HepG2 (cell line): ENCODE data around the gene FANK1. TPM values are rescaled to one million over a fixed set of nuclear protein-coding genes. Genes with fewer than 3 reads are reported as not detected.

ENCODE experiments used
- ATF7-NPFF ChIP-seq: sonication (generic); formaldehyde crosslinking; IDR thresholded peaks from 2 replicates; pipeline ENCODE4 v1.8.1; 2023; ENCODE audit warnings: mild to moderate bottlenecking, low read depth, missing genetic modification reagents, moderate library complexity
- HOXA5 ChIP-seq: sonication (generic); formaldehyde crosslinking; IDR thresholded peaks from 2 replicates; pipeline ENCODE4 v1.4.0; 2020; ENCODE audit warnings: missing genetic modification reagents
- PCBP2 ChIP-seq: fragments of 200-400 bp; formaldehyde crosslinking; optimal IDR thresholded peaks from 2 replicates; pipeline ENCODE3; 2018; ENCODE audit warnings: low read length, low read depth; ENCODE audit not compliant: poor library complexity, severe bottlenecking
- SNAI1 ChIP-seq: sonication (generic); formaldehyde crosslinking; IDR thresholded peaks from 2 replicates; pipeline ENCODE4 v1.5.0; 2020; ENCODE audit warnings: mild to moderate bottlenecking, missing genetic modification reagents, borderline replicate concordance
- THAP11 ChIP-seq: IDR thresholded peaks from 2 replicates; pipeline ENCODE4 v1.6.1; 2016; ENCODE audit warnings: missing biosample characterization, missing genetic modification reagents
- ZBTB39 ChIP-seq: sonication (generic); formaldehyde crosslinking; IDR thresholded peaks from 2 replicates; pipeline ENCODE4 v1.5.0; 2020; ENCODE audit warnings: missing genetic modification reagents
- ZKSCAN1 ChIP-seq: fragments of 150-350 bp; IDR thresholded peaks from 2 replicates; pipeline ENCODE4 v1.6.1; 2014; ENCODE audit warnings: low read length
- ZNF333 ChIP-seq: sonication (generic); formaldehyde crosslinking; IDR thresholded peaks from 2 replicates; pipeline ENCODE4 v1.4.0; 2020; ENCODE audit warnings: mild to moderate bottlenecking, missing genetic modification reagents, borderline replicate concordance
- ZNF468 ChIP-seq: sonication (generic); formaldehyde crosslinking; IDR thresholded peaks from 2 replicates; pipeline ENCODE4 v1.8.0; 2022; ENCODE audit warnings: mild to moderate bottlenecking, moderate library complexity, missing genetic modification reagents
- polyA plus RNA-seq, 8 experiments: library from polyadenylated mRNA; depleted of rRNA in 3 of 8; stranded (reverse) in 7 of 8; unstranded in 1 of 8; fragments of >200 nt; fragmentation: Illumina TruSeq in 4 of 8; extraction: Trizol in 4 of 8; gene quantifications; 2 replicates each; pipeline versions ENCODE4 v1.2.1 to v1.2.3, GENCODE V29; 2011 to 2016; ENCODE audit warnings: low read depth in 4 of 8, missing spikeins in 1 of 8, mixed read lengths in 1 of 8; ENCODE audit not compliant: insufficient read depth in 1 of 8
- total RNA-seq, 5 experiments: library from RNA; depleted of rRNA; stranded (reverse); fragments of >200 nt; fragmentation: Illumina TruSeq; extraction: Trizol; gene quantifications; 2 replicates each; pipeline ENCODE4 v1.2.3, GENCODE V29; 2016; ENCODE audit warnings: low read depth in 1 of 5
- TF ChIP-seq, protein P1 (sequence below): sonication (generic); formaldehyde crosslinking; IDR thresholded peaks from 2 replicates; pipeline ENCODE4 v1.5.1; 2020; ENCODE audit warnings: mild to moderate bottlenecking, missing genetic modification reagents, borderline replicate concordance
- TF ChIP-seq, protein P2 (sequence below), 2 experiments: sonication (generic) in 1 of 2; formaldehyde crosslinking in 1 of 2; IDR thresholded peaks; 2 replicates each; pipeline versions ENCODE4 v1.4.0 to v1.6.1; 2016 to 2020; ENCODE audit warnings: borderline replicate concordance in 1 of 2, low read depth in 1 of 2, mild to moderate bottlenecking in 1 of 2, missing genetic modification reagents in 1 of 2

Gene FANK1
- total and polyA plus RNA-seq, 2 of the 13 experiments (the other 11 are each of a cell fraction or from before 2014, with no cell fraction given): 0.22 TPM; not detected in 1

DNA sequence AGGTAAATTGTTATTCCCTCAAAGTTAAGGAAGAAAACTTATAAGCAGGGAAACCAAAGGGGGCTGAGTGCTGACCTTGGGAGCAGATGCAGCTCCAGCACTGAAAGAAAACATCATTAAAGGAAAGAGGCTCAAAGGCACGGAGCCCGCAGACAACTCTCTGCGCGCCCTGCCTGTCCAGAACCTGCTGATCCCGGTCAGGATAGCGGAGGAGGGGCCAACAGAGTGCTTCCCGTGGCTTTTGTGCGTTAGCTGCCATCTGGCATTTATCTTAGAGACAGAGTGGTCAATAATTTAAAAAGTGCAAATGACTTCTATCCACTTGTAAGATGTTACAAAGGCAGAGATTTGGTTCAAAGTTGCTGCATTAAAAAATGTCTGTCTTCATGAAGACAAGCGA, 162.1 kb downstream of the FANK1 start (continued):
- TF ChIP-seq ZBTB39 (CRISPR knock-in tag) (no peak), ZNF333 (CRISPR knock-in tag) (no peak), SNAI1 (CRISPR knock-in tag) (no peak), ATF7-NPFF (CRISPR knock-in tag) (no peak), THAP11 (CRISPR knock-in tag) (no peak), PCBP2 (no peak), ZNF468 (CRISPR knock-in tag) (no peak), ZKSCAN1 (no peak), HOXA5 (no peak)
- TF ChIP-seq, protein P1, sequence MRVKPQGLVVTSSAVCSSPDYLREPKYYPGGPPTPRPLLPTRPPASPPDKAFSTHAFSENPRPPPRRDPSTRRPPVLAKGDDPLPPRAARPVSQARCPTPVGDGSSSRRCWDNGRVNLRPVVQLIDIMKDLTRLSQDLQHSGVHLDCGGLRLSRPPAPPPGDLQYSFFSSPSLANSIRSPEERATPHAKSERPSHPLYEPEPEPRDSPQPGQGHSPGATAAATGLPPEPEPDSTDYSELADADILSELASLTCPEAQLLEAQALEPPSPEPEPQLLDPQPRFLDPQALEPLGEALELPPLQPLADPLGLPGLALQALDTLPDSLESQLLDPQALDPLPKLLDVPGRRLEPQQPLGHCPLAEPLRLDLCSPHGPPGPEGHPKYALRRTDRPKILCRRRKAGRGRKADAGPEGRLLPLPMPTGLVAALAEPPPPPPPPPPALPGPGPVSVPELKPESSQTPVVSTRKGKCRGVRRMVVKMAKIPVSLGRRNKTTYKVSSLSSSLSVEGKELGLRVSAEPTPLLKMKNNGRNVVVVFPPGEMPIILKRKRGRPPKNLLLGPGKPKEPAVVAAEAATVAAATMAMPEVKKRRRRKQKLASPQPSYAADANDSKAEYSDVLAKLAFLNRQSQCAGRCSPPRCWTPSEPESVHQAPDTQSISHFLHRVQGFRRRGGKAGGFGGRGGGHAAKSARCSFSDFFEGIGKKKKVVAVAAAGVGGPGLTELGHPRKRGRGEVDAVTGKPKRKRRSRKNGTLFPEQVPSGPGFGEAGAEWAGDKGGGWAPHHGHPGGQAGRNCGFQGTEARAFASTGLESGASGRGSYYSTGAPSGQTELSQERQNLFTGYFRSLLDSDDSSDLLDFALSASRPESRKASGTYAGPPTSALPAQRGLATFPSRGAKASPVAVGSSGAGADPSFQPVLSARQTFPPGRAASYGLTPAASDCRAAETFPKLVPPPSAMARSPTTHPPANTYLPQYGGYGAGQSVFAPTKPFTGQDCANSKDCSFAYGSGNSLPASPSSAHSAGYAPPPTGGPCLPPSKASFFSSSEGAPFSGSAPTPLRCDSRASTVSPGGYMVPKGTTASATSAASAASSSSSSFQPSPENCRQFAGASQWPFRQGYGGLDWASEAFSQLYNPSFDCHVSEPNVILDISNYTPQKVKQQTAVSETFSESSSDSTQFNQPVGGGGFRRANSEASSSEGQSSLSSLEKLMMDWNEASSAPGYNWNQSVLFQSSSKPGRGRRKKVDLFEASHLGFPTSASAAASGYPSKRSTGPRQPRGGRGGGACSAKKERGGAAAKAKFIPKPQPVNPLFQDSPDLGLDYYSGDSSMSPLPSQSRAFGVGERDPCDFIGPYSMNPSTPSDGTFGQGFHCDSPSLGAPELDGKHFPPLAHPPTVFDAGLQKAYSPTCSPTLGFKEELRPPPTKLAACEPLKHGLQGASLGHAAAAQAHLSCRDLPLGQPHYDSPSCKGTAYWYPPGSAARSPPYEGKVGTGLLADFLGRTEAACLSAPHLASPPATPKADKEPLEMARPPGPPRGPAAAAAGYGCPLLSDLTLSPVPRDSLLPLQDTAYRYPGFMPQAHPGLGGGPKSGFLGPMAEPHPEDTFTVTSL: no peak
- TF ChIP-seq, protein P2, sequence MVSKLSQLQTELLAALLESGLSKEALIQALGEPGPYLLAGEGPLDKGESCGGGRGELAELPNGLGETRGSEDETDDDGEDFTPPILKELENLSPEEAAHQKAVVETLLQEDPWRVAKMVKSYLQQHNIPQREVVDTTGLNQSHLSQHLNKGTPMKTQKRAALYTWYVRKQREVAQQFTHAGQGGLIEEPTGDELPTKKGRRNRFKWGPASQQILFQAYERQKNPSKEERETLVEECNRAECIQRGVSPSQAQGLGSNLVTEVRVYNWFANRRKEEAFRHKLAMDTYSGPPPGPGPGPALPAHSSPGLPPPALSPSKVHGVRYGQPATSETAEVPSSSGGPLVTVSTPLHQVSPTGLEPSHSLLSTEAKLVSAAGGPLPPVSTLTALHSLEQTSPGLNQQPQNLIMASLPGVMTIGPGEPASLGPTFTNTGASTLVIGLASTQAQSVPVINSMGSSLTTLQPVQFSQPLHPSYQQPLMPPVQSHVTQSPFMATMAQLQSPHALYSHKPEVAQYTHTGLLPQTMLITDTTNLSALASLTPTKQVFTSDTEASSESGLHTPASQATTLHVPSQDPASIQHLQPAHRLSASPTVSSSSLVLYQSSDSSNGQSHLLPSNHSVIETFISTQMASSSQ (IDR thresholded peaks at IDR 0.05; ENCODE audit: low read depth): no peak
- TF ChIP-seq, protein P2 (CRISPR knock-in tag; IDR thresholded peaks at IDR 0.05; ENCODE audit: borderline replicate concordance): no peak
